Measurements from ENCODE around the gene LIN9.

Gene LIN9

GRCh38 chr1:226210571-226211176 is 98.3 kb downstream of the LIN9 start:
- no peak for TF ChIP-seq CTCF (IDR thresholded peaks at IDR 0.05; ENCODE audit: insufficient read depth, low read length, poor library complexity, severe bottlenecking)
- no peaks in the 10 kb centered on the region for H3K36me3 ChIP-seq (ENCODE audit: control insufficient read depth, insufficient read depth, low read length)
- H3K27me3 ChIP-seq (replicated peaks; ENCODE audit: control insufficient read depth, insufficient read depth, low read length): no peaks in the 10 kb centered on the region
- no peak for DNase-seq (ENCODE audit: extremely low read depth, insufficient read length)
- H3K4me3 ChIP-seq (replicated peaks; ENCODE audit: low read depth, low read length): no peak overlapping the region

GRCh38 chr1:226209307-226210059 is 99.5 kb downstream of the LIN9 start:
- H3K36me3 ChIP-seq (ENCODE audit: control insufficient read depth, insufficient read depth, low read length): no peaks in the 10 kb centered on the region
- no peak overlapping the region for H3K4me3 ChIP-seq (replicated peaks; ENCODE audit: low read depth, low read length)
- no peak for DNase-seq (ENCODE audit: extremely low read depth, insufficient read length)
- TF ChIP-seq CTCF (IDR thresholded peaks at IDR 0.05; ENCODE audit: insufficient read depth, low read length, poor library complexity, severe bottlenecking): no peak
- no peaks in the 10 kb centered on the region for H3K27me3 ChIP-seq (replicated peaks; ENCODE audit: control insufficient read depth, insufficient read depth, low read length)

- no peaks in the 10 kb centered on the region for H3K36me3 ChIP-seq (ENCODE audit: control insufficient read depth, insufficient read depth, low read length)
- DNase-seq (ENCODE audit: extremely low read depth, insufficient read length): no peak
- H3K4me3 ChIP-seq (replicated peaks; ENCODE audit: low read depth, low read length): no peak overlapping the region
- no peaks in the 10 kb centered on the region for H3K27me3 ChIP-seq (replicated peaks; ENCODE audit: control insufficient read depth, insufficient read depth, low read length)
- no peak for TF ChIP-seq CTCF (IDR thresholded peaks at IDR 0.05; ENCODE audit: insufficient read depth, low read length, poor library complexity, severe bottlenecking)
Observed at GRCh38 chr1:226207048-226207447, 101.9 kb downstream of the LIN9 start.

GRCh38 chr1:226204198-226204597 is 104.8 kb downstream of the LIN9 start:
- no peaks in the 10 kb centered on the region for H3K27me3 ChIP-seq (replicated peaks; ENCODE audit: control insufficient read depth, insufficient read depth, low read length)
- no peak overlapping the region for H3K4me3 ChIP-seq (replicated peaks; ENCODE audit: low read depth, low read length)
- no peaks in the 10 kb centered on the region for H3K36me3 ChIP-seq (ENCODE audit: control insufficient read depth, insufficient read depth, low read length)
- no peak for DNase-seq (ENCODE audit: extremely low read depth, insufficient read length)
- no peak for TF ChIP-seq CTCF (IDR thresholded peaks at IDR 0.05; ENCODE audit: insufficient read depth, low read length, poor library complexity, severe bottlenecking)

GRCh38 chr1:226203655-226204054 is 105.3 kb downstream of the LIN9 start:
- H3K4me3 ChIP-seq (replicated peaks; ENCODE audit: low read depth, low read length): no peak overlapping the region
- no peak for TF ChIP-seq CTCF (IDR thresholded peaks at IDR 0.05; ENCODE audit: insufficient read depth, low read length, poor library complexity, severe bottlenecking)
- no peaks in the 10 kb centered on the region for H3K36me3 ChIP-seq (ENCODE audit: control insufficient read depth, insufficient read depth, low read length)
- H3K27me3 ChIP-seq (replicated peaks; ENCODE audit: control insufficient read depth, insufficient read depth, low read length): no peaks in the 10 kb centered on the region
- no peak for DNase-seq (ENCODE audit: extremely low read depth, insufficient read length)

All from GM06990 (cell line).